ENCODE data around the gene RALGPS1. TPM values are rescaled to one million over a fixed set of nuclear protein-coding genes. Genes with fewer than 3 reads are reported as not detected.
A peak's percentile ranks its signal among the peaks of the same experiment; 100 is the strongest.

RALGPS1 gene
- total and polyA plus RNA-seq, 4 donors = 34.4 to 80.9 (median 73.2) TPM

- no peak overlapping the region for H3K4me3 ChIP-seq (ENCODE audit: low read depth, low read length)
- H3K27ac ChIP-seq (ENCODE audit: low read depth, low read length) = no peak overlapping the region
- H3K36me3 ChIP-seq (ENCODE audit: control insufficient read depth, insufficient read depth, low read length) = peaks cover 69% of the 10 kb centered on the region
- no peak for DNase-seq (ENCODE audit: low read depth in 4 of 6, low spot score in 6 of 6)
- no peaks in the 10 kb centered on the region for H3K27me3 ChIP-seq (ENCODE audit: control insufficient read depth, insufficient read depth, low read length)
- peaks cover 22% of the 10 kb centered on the region for H3K4me1 ChIP-seq (ENCODE audit: control insufficient read depth, insufficient read depth, low read length)
- H3K9me3 ChIP-seq (ENCODE audit: control insufficient read depth, insufficient read depth, low read length) = no peaks in the 10 kb centered on the region
- WGBS (ENCODE audit: insufficient coverage) = 60% methylated on average over 7 of the region's 7 CpGs
These were observed 284.0 kb downstream of the RALGPS1 start for GRCh38 chr9:127198587-127198986.

GRCh38 chr9:127199001-127199791 lies 284.6 kb downstream of the RALGPS1 start:
- Histone ChIP-seq H3K27ac (ENCODE audit: low read depth, low read length) (no peak overlapping the region), H3K27me3 (ENCODE audit: control insufficient read depth, insufficient read depth, low read length) (no peaks in the 10 kb centered on the region), H3K4me3 (ENCODE audit: low read depth, low read length) (no peak overlapping the region), H3K36me3 (ENCODE audit: control insufficient read depth, insufficient read depth, low read length) (peaks cover 71% of the 10 kb centered on the region), H3K9me3 (ENCODE audit: control insufficient read depth, insufficient read depth, low read length) (no peaks in the 10 kb centered on the region), H3K4me1 (ENCODE audit: control insufficient read depth, insufficient read depth, low read length) (peaks cover 22% of the 10 kb centered on the region)
- DNase-seq (ENCODE audit: low read depth in 4 of 6, low spot score in 6 of 6) = peak in 5 of 6 donors; percentile 54 to 91 (median 63)
- 39% methylated on average over 15 of the region's 15 CpGs for WGBS (ENCODE audit: insufficient coverage)

- peaks cover 63% of the 10 kb centered on the region for H3K36me3 ChIP-seq (ENCODE audit: control insufficient read depth, insufficient read depth, low read length)
- no peaks in the 10 kb centered on the region for H3K27me3 ChIP-seq (ENCODE audit: control insufficient read depth, insufficient read depth, low read length)
- no peak overlapping the region for H3K4me3 ChIP-seq (ENCODE audit: low read depth, low read length)
- DNase-seq (ENCODE audit: low read depth in 4 of 6, low spot score in 6 of 6) = no peak
- 77% methylated on average over 9 of the region's 10 CpGs for WGBS (ENCODE audit: insufficient coverage)
- H3K27ac ChIP-seq (ENCODE audit: low read depth, low read length) = no peak overlapping the region
- H3K9me3 ChIP-seq (ENCODE audit: control insufficient read depth, insufficient read depth, low read length) = no peaks in the 10 kb centered on the region
- peaks cover 26% of the 10 kb centered on the region for H3K4me1 ChIP-seq (ENCODE audit: control insufficient read depth, insufficient read depth, low read length)
These were observed 285.7 kb downstream of the RALGPS1 start for GRCh38 chr9:127200106-127200862.

GRCh38 chr9:127201071-127201541 lies 286.5 kb downstream of the RALGPS1 start:
- no peak overlapping the region for H3K4me3 ChIP-seq (ENCODE audit: low read depth, low read length)
- H3K9me3 ChIP-seq (ENCODE audit: control insufficient read depth, insufficient read depth, low read length) = no peaks in the 10 kb centered on the region
- H3K27me3 ChIP-seq (ENCODE audit: control insufficient read depth, insufficient read depth, low read length) = no peaks in the 10 kb centered on the region
- H3K27ac ChIP-seq (ENCODE audit: low read depth, low read length) = no peak overlapping the region
- H3K4me1 ChIP-seq (ENCODE audit: control insufficient read depth, insufficient read depth, low read length) = peaks cover 27% of the 10 kb centered on the region
- H3K36me3 ChIP-seq (ENCODE audit: control insufficient read depth, insufficient read depth, low read length) = peaks cover 55% of the 10 kb centered on the region
- DNase-seq (ENCODE audit: low read depth in 4 of 6, low spot score in 6 of 6) = no peak
- WGBS (ENCODE audit: insufficient coverage) = 84% methylated on average over 6 of the region's 6 CpGs

- WGBS (ENCODE audit: insufficient coverage) = 91% methylated on average over 7 of the region's 11 CpGs
- Histone ChIP-seq H3K4me1 (ENCODE audit: control insufficient read depth, insufficient read depth, low read length) (peaks cover 27% of the 10 kb centered on the region), H3K36me3 (ENCODE audit: control insufficient read depth, insufficient read depth, low read length) (peaks cover 49% of the 10 kb centered on the region), H3K27me3 (ENCODE audit: control insufficient read depth, insufficient read depth, low read length) (no peaks in the 10 kb centered on the region), H3K4me3 (ENCODE audit: low read depth, low read length) (no peak overlapping the region), H3K27ac (ENCODE audit: low read depth, low read length) (no peak overlapping the region), H3K9me3 (ENCODE audit: control insufficient read depth, insufficient read depth, low read length) (no peaks in the 10 kb centered on the region)
- DNase-seq (ENCODE audit: low read depth in 4 of 6, low spot score in 6 of 6) = no peak
These were observed 287.1 kb downstream of the RALGPS1 start for GRCh38 chr9:127201731-127202130.

- peak in 1 of 6 donors; percentile 40 for DNase-seq (ENCODE audit: low read depth in 4 of 6, low spot score in 6 of 6)
- H3K27me3 ChIP-seq (ENCODE audit: control insufficient read depth, insufficient read depth, low read length) = no peaks in the 10 kb centered on the region
- H3K9me3 ChIP-seq (ENCODE audit: control insufficient read depth, insufficient read depth, low read length) = no peaks in the 10 kb centered on the region
- H3K27ac ChIP-seq (ENCODE audit: low read depth, low read length) = no peak overlapping the region
- H3K4me1 ChIP-seq (ENCODE audit: control insufficient read depth, insufficient read depth, low read length) = peaks cover 27% of the 10 kb centered on the region
- WGBS (ENCODE audit: insufficient coverage) = 74% methylated on average over 8 of the region's 11 CpGs
- peaks cover 49% of the 10 kb centered on the region for H3K36me3 ChIP-seq (ENCODE audit: control insufficient read depth, insufficient read depth, low read length)
- H3K4me3 ChIP-seq (ENCODE audit: low read depth, low read length) = no peak overlapping the region
These were observed 288.0 kb downstream of the RALGPS1 start for GRCh38 chr9:127202461-127203169.

- Histone ChIP-seq H3K27me3 (ENCODE audit: control insufficient read depth, insufficient read depth, low read length) (no peaks in the 10 kb centered on the region), H3K27ac (ENCODE audit: low read depth, low read length) (no peak overlapping the region), H3K9me3 (ENCODE audit: control insufficient read depth, insufficient read depth, low read length) (no peaks in the 10 kb centered on the region), H3K4me1 (ENCODE audit: control insufficient read depth, insufficient read depth, low read length) (peaks cover 23% of the 10 kb centered on the region), H3K36me3 (ENCODE audit: control insufficient read depth, insufficient read depth, low read length) (peaks cover 53% of the 10 kb centered on the region), H3K4me3 (ENCODE audit: low read depth, low read length) (no peak overlapping the region)
- DNase-seq (ENCODE audit: low read depth in 4 of 6, low spot score in 6 of 6) = no peak
- 87% methylated on average over 4 of the region's 5 CpGs for WGBS (ENCODE audit: insufficient coverage)
These were observed 289.2 kb downstream of the RALGPS1 start for GRCh38 chr9:127203681-127204327.

GRCh38 chr9:127204771-127205470 lies 290.3 kb downstream of the RALGPS1 start:
- Histone ChIP-seq H3K9me3 (ENCODE audit: control insufficient read depth, insufficient read depth, low read length) (no peaks in the 10 kb centered on the region), H3K4me1 (ENCODE audit: control insufficient read depth, insufficient read depth, low read length) (peaks cover 25% of the 10 kb centered on the region), H3K27ac (ENCODE audit: low read depth, low read length) (no peak overlapping the region), H3K36me3 (ENCODE audit: control insufficient read depth, insufficient read depth, low read length) (peaks cover 55% of the 10 kb centered on the region), H3K27me3 (ENCODE audit: control insufficient read depth, insufficient read depth, low read length) (no peaks in the 10 kb centered on the region), H3K4me3 (ENCODE audit: low read depth, low read length) (no peak overlapping the region)
- peak in 2 of 6 donors; percentile 27 to 55 for DNase-seq (ENCODE audit: low read depth in 4 of 6, low spot score in 6 of 6)
- WGBS (ENCODE audit: insufficient coverage) = 78% methylated on average over 7 of the region's 7 CpGs

Data from spinal cord (tissue), 10 donors.